ENCODE measurements around the gene LMF1. TPM values are rescaled to one million over a fixed set of nuclear protein-coding genes. Genes with fewer than 3 reads are reported as not detected.

Gene LMF1
- 3.3 and 15.9 TPM in 2 replicates for total RNA-seq

GRCh38 chr16:970766-971581 is at the start of gene LMF1:
Gene LMF1 (minus strand): TSS chr16:970984. CDS start chr16:970980, 4 bp downstream.

DNA sequence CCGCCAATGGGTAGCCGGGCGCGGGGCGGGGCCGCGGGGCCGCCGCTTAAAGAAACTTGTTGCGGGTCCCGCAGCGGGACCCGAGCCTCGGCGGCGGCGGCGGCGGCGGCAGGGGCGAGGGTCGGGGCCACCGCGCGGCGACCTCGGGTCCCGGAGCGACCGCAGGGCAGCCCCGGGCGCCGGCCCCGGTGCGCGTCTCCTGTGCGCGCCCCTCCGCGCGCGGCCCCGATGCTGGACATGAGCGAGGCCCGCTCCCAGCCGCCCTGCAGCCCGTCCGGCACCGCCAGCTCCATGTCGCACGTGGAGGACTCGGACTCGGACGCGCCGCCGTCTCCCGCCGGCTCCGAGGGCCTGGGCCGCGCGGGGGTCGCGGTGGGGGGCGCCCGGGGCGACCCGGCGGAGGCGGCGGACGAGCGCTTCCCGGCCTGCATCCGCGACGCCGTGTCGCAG is 10.9 kb upstream of the LMF1 start, which contains the start of gene SOX8:
Gene SOX8, plus strand, starts transcription at position 76 of the 450 bp plus-strand sequence. Its CDS starts 153 bp downstream, at position 229.

Other genes starting within 250 kb of the LMF1 start
- gene ANTKMT, start 249.8 kb downstream of the LMF1 start, total RNA-seq, result 38.3 and 43.9 TPM in 2 replicates
- 0.15 and 1.3 TPM in 2 replicates for gene CCDC78, start 244.5 kb downstream of the LMF1 start, total RNA-seq
- gene HAGHL, start 243.9 kb downstream of the LMF1 start, total RNA-seq, result 3.6 and 12.0 TPM in 2 replicates
- gene CIAO3, start 230.0 kb downstream of the LMF1 start, total RNA-seq, result 27.3 and 33.6 TPM in 2 replicates
- gene MSLN, start 210.2 kb downstream of the LMF1 start, total RNA-seq, result not detected in 2 replicates
- gene RPUSD1, start 182.6 kb downstream of the LMF1 start, total RNA-seq, result 35.4 and 37.1 TPM in 2 replicates
- gene CHTF18, start 182.4 kb downstream of the LMF1 start, total RNA-seq, result 13.6 and 22.2 TPM in 2 replicates
- gene GNG13, start 170.2 kb downstream of the LMF1 start, total RNA-seq, result not detected in 2 replicates
- gene SOX8, start 10.8 kb upstream of the LMF1 start, total RNA-seq, result 0.30 and 0.65 TPM in 2 replicates
- gene SSTR5, start 101.8 kb upstream of the LMF1 start, total RNA-seq, result not detected in 2 replicates
- not detected in 2 replicates for gene C1QTNF8, start 125.3 kb upstream of the LMF1 start, total RNA-seq
- under 0.01 and 0.15 TPM in 2 replicates for gene CACNA1H, start 182.1 kb upstream of the LMF1 start, total RNA-seq

Data from epithelial cell of umbilical artery (primary cell).